H9 (cell line): Measurements from ENCODE around the gene FAHD1. TPM values are rescaled to one million over a fixed set of nuclear protein-coding genes. Genes with fewer than 3 reads are reported as not detected.

Experiments
- DNase-seq: peaks from one replicate; pipeline ENCODE4 v3.0.0-alpha.2; 2017
- H2AFZ ChIP-seq: one replicate; pipeline ENCODE4 v1.6.1; 2013; ENCODE audit warnings: mild to moderate bottlenecking, low read length, control low read depth, moderate library complexity
- H2AK5ac ChIP-seq: 2 replicates; pipeline ENCODE4 v1.6.1; 2013; ENCODE audit warnings: low read length, control low read depth, mixed read lengths; ENCODE audit not compliant: insufficient read length
- H2BK120ac ChIP-seq: one replicate; pipeline ENCODE4 v1.6.1; 2013; ENCODE audit warnings: low read depth, mild to moderate bottlenecking, low read length, control low read depth, inconsistent platforms; ENCODE audit not compliant: poor library complexity, severe bottlenecking
- H2BK12ac ChIP-seq: 2 replicates; pipeline ENCODE4 v1.6.1; 2013; ENCODE audit warnings: low read length, control low read depth, mixed read lengths, low read depth; ENCODE audit not compliant: insufficient read length
- H2BK15ac ChIP-seq: 2 replicates; pipeline ENCODE4 v1.6.1; 2013; ENCODE audit warnings: low read depth, low read length, control low read depth
- H2BK20ac ChIP-seq: one replicate; pipeline ENCODE4 v1.6.1; 2013; ENCODE audit warnings: low read depth, mild to moderate bottlenecking, low read length, control low read depth, inconsistent platforms; ENCODE audit not compliant: poor library complexity, severe bottlenecking
- H2BK5ac ChIP-seq: 2 replicates; pipeline ENCODE4 v1.6.1; 2013; ENCODE audit warnings: low read length, control low read depth, mixed read lengths; ENCODE audit not compliant: insufficient read length
- H3K14ac ChIP-seq: 2 replicates; pipeline ENCODE4 v1.6.1; 2013; ENCODE audit warnings: low read length, control low read depth; ENCODE audit not compliant: insufficient read depth
- H3K18ac ChIP-seq: 2 replicates; pipeline ENCODE4 v1.6.1; 2013; ENCODE audit warnings: low read depth, mild to moderate bottlenecking, mixed read lengths, low read length, control low read depth; ENCODE audit not compliant: insufficient read length
- H3K23ac ChIP-seq: 2 replicates; pipeline ENCODE4 v1.6.1; 2013; ENCODE audit warnings: low read length, control low read depth, mixed read lengths, low read depth; ENCODE audit not compliant: insufficient read length
- H3K23me2 ChIP-seq: 2 replicates; pipeline ENCODE4 v1.6.1; 2013; ENCODE audit warnings: low read depth, mild to moderate bottlenecking, mixed read lengths, low read length, control low read depth; ENCODE audit not compliant: insufficient read length, poor library complexity, severe bottlenecking
- H3K27ac ChIP-seq: 2 replicates; pipeline ENCODE4 v1.5.1; 2013; ENCODE audit warnings: low read length, control low read depth, mixed read lengths, low read depth; ENCODE audit not compliant: insufficient read length
- H3K27me3 ChIP-seq: 2 replicates; pipeline ENCODE4 v1.6.1; 2013; ENCODE audit warnings: low read length, control low read depth, inconsistent platforms; ENCODE audit not compliant: insufficient read depth
- H3K4ac ChIP-seq: 2 replicates; pipeline ENCODE4 v1.6.1; 2013; ENCODE audit warnings: low read depth, mild to moderate bottlenecking, control low read depth, inconsistent platforms, low read length, moderate library complexity
- H3K4me1 ChIP-seq: 2 replicates; pipeline ENCODE4 v1.6.1; 2013; ENCODE audit warnings: low read length, control low read depth, inconsistent platforms; ENCODE audit not compliant: insufficient read depth
- H3K4me2 ChIP-seq: 2 replicates; pipeline ENCODE4 v1.6.1; 2013; ENCODE audit warnings: low read length, control low read depth, mixed read lengths; ENCODE audit not compliant: insufficient read length, insufficient read depth
- H3K56ac ChIP-seq: 2 replicates; pipeline ENCODE4 v1.6.1; 2013; ENCODE audit warnings: low read depth, mild to moderate bottlenecking, mixed read lengths, low read length, control low read depth; ENCODE audit not compliant: insufficient read length
- H3K79me1 ChIP-seq: 2 replicates; pipeline ENCODE4 v1.6.1; 2013; ENCODE audit warnings: low read depth, mild to moderate bottlenecking, moderate library complexity, low read length, control low read depth, inconsistent platforms; ENCODE audit not compliant: insufficient read depth, poor library complexity, severe bottlenecking
- H3K79me2 ChIP-seq: 2 replicates; pipeline ENCODE4 v1.6.1; 2013; ENCODE audit warnings: low read length, control low read depth, inconsistent platforms; ENCODE audit not compliant: insufficient read depth
- H3K9ac ChIP-seq: 2 replicates; pipeline ENCODE4 v1.6.1; 2013; ENCODE audit warnings: low read length, control low read depth, mixed read lengths; ENCODE audit not compliant: insufficient read length; ENCODE audit errors: extremely low read depth
- H3K9me3 ChIP-seq: one replicate; pipeline ENCODE4 v1.6.1; 2013; ENCODE audit warnings: low read depth, low read length, inconsistent platforms; ENCODE audit not compliant: control insufficient read depth
- H3T11ph ChIP-seq: one replicate; pipeline ENCODE4 v1.6.1; 2013; ENCODE audit warnings: mild to moderate bottlenecking, low read length, control low read depth, inconsistent platforms
- H4K20me1 ChIP-seq: one replicate; pipeline ENCODE4 v1.6.1; 2013; ENCODE audit not compliant: control insufficient read depth, insufficient read length, insufficient read depth
- H4K5ac ChIP-seq: 2 replicates; pipeline ENCODE4 v1.6.1; 2013; ENCODE audit warnings: low read depth, mild to moderate bottlenecking, mixed read lengths, low read length, control low read depth; ENCODE audit not compliant: insufficient read length
- H4K8ac ChIP-seq: replicated peaks from 2 replicates; pipeline ENCODE4 v1.6.1; 2013; ENCODE audit warnings: low read length, control low read depth, mixed read lengths, low read depth; ENCODE audit not compliant: insufficient read length
- H4K91ac ChIP-seq: 2 replicates; pipeline ENCODE4 v1.6.1; 2013; ENCODE audit warnings: low read depth, mild to moderate bottlenecking, moderate library complexity, mixed read lengths, low read length, control low read depth; ENCODE audit not compliant: insufficient read length
- H3K27ac Mint-ChIP-seq, 3 experiments: 2 replicates in 2 of 3; 3 replicates in 1 of 3; pipeline ENCODE4 v1.8.0; 2020 to 2021; ENCODE audit warnings: mixed read lengths in 3 of 3, mild to moderate bottlenecking in 1 of 3, moderate library complexity in 1 of 3
- H3K27me3 Mint-ChIP-seq: 2 replicates; pipeline ENCODE4 v1.8.0; 2021; ENCODE audit warnings: low read depth, mild to moderate bottlenecking, moderate library complexity, mixed read lengths
- H3K36me3 Mint-ChIP-seq, 3 experiments: 2 replicates in 2 of 3; 3 replicates in 1 of 3; pipeline ENCODE4 v1.8.0; 2020 to 2021; ENCODE audit warnings: low read depth in 3 of 3, mixed read lengths in 3 of 3; ENCODE audit not compliant: insufficient read depth in 1 of 3
- H3K4me1 Mint-ChIP-seq, 2 experiments: 2 replicates each; pipeline ENCODE4 v1.8.0; 2020; ENCODE audit warnings: mixed read lengths in 2 of 2
- H3K4me3 Mint-ChIP-seq, 2 experiments: 2 replicates in 1 of 2; 3 replicates in 1 of 2; pipeline ENCODE4 v1.8.0; 2020 to 2021; ENCODE audit warnings: mild to moderate bottlenecking in 2 of 2, mixed read lengths in 2 of 2, moderate library complexity in 1 of 2
- H3K9me3 Mint-ChIP-seq, 2 experiments: 2 replicates in 1 of 2; 3 replicates in 1 of 2; pipeline ENCODE4 v1.8.0; 2020; ENCODE audit warnings: mild to moderate bottlenecking in 2 of 2, mixed read lengths in 2 of 2, moderate library complexity in 1 of 2
- WGBS: extraction: QIAGEN DNeasy Blood & Tissue Kit; methylation state at CpG from one replicate; pipeline ENCODE4 v1.1.7; 2013; ENCODE audit warnings: missing lambda C conversion rate, low lambda C conversion rate, mixed read lengths; ENCODE audit not compliant: insufficient read length; ENCODE audit errors: extremely low coverage; 5-methylcytosine and 5-hydroxymethylcytosine counted together
- total RNA-seq: library from RNA; stranded (reverse); gene quantifications from 2 replicates; pipeline ENCODE4 v1.2.1, GENCODE V29; 2021
- TF ChIP-seq, protein P1 (sequence below): fragments of 200-600 bp; sonication (generic); conservative IDR thresholded peaks from 3 replicates; pipeline ENCODE4 v1.8.0; 2021; ENCODE audit warnings: antibody characterized with exemption, mild to moderate bottlenecking

FAHD1 gene
- total RNA-seq, 1 experiment from 2014 or later = 16.2 TPM

DNA sequence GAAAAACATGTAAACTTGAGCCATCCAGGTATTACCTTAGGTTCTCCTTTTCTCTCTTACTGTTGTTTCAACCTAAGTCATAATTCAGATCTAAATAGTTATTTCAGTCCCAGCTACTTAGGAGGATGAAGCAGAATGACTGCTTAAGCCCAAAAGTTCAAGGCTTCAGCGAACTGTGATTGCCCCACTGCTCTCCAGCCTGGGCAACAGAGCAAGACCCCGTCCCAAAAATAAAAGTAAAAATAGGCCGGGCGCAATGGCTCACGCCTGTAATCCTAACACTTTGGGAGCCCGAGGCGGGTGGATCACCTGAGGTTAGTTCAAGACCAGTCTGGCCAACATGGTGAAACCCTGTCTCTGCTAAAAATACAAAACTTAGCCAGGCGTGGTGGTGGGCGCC lies 35.4 kb downstream of the FAHD1 start:
- no peak overlapping the region for H3T11ph ChIP-seq
- H2AK5ac ChIP-seq = no peak overlapping the region
- no peak overlapping the region for H2BK5ac ChIP-seq
- no peak overlapping the region for H4K8ac ChIP-seq
- H2BK15ac ChIP-seq = no peak overlapping the region
- no peak overlapping the region for H4K91ac ChIP-seq
- H3K79me1 ChIP-seq = no peaks in the 10 kb centered on the region
- Mint-ChIP-seq H3K9me3 (no peaks in the 10 kb centered on the region), H3K4me3 (no peak overlapping the region), H3K27me3 (peaks cover 60% of the 10 kb centered on the region), H3K27ac (no peak overlapping the region), H3K4me1 (no peaks in the 10 kb centered on the region), H3K36me3 (peaks cover 0 to 2% (median 0%) of the 10 kb centered on the region in 3 experiments; a peak in 1 of 7 replicates)
- DNase-seq = no peak
- H2BK12ac ChIP-seq = no peak overlapping the region
- H4K20me1 ChIP-seq = no peaks in the 10 kb centered on the region
- H3K23me2 ChIP-seq = no peaks in the 10 kb centered on the region
- no peak overlapping the region for H2BK20ac ChIP-seq
- H3K4me2 ChIP-seq = no peak overlapping the region
- H3K9me3 ChIP-seq = no peaks in the 10 kb centered on the region
- H3K4ac ChIP-seq = no peak overlapping the region
- H3K56ac ChIP-seq = no peak overlapping the region
- no peak overlapping the region for H3K18ac ChIP-seq
- H3K27ac ChIP-seq = no peak overlapping the region
- TF ChIP-seq, protein P1, sequence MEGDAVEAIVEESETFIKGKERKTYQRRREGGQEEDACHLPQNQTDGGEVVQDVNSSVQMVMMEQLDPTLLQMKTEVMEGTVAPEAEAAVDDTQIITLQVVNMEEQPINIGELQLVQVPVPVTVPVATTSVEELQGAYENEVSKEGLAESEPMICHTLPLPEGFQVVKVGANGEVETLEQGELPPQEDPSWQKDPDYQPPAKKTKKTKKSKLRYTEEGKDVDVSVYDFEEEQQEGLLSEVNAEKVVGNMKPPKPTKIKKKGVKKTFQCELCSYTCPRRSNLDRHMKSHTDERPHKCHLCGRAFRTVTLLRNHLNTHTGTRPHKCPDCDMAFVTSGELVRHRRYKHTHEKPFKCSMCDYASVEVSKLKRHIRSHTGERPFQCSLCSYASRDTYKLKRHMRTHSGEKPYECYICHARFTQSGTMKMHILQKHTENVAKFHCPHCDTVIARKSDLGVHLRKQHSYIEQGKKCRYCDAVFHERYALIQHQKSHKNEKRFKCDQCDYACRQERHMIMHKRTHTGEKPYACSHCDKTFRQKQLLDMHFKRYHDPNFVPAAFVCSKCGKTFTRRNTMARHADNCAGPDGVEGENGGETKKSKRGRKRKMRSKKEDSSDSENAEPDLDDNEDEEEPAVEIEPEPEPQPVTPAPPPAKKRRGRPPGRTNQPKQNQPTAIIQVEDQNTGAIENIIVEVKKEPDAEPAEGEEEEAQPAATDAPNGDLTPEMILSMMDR = no peak
- no peak overlapping the region for H3K23ac ChIP-seq
- H3K27me3 ChIP-seq = no peaks in the 10 kb centered on the region
- no peak overlapping the region for H3K14ac ChIP-seq
- no CpG with 5 or more reads among the region's 9 CpGs for WGBS
- H4K5ac ChIP-seq = no peak overlapping the region
- no peak overlapping the region for H2BK120ac ChIP-seq
- no peaks in the 10 kb centered on the region for H3K4me1 ChIP-seq
- H3K9ac ChIP-seq = no peak overlapping the region
- H2AFZ ChIP-seq = no peak overlapping the region
- no peaks in the 10 kb centered on the region for H3K79me2 ChIP-seq
